Neutrophil (primary cell): ENCODE results near the gene VCAM1.

ENCODE experiments used
- H3K27ac ChIP-seq: fragments of 200-600 bp; sonication (generic); 2 replicates; pipeline ENCODE4 v1.5.1; 2016; ENCODE audit warnings: mild to moderate bottlenecking, moderate library complexity
- H3K27me3 ChIP-seq: fragments of 200-600 bp; sonication (generic); 2 replicates; pipeline ENCODE4 v1.6.0; 2016; ENCODE audit warnings: mild to moderate bottlenecking
- H3K36me3 ChIP-seq: fragments of 200-600 bp; sonication (generic); 2 replicates; pipeline ENCODE4 v1.5.1; 2017
- H3K4me1 ChIP-seq, 2 experiments: fragments of 200-600 bp in 1 of 2; sonication (generic) in 1 of 2; 1 replicate in 1 of 2; 2 replicates in 1 of 2; pipeline versions ENCODE4 v1.5.1 to v1.6.1; 2013 to 2016; ENCODE audit warnings: low read depth in 1 of 2, low read length in 1 of 2, mild to moderate bottlenecking in 1 of 2, moderate library complexity in 1 of 2; ENCODE audit not compliant: control insufficient read depth in 1 of 2, insufficient read depth in 1 of 2
- H3K4me3 ChIP-seq, 2 experiments: fragments of 200-600 bp in 1 of 2; sonication (generic) in 1 of 2; 1 replicate in 1 of 2; 2 replicates in 1 of 2; pipeline ENCODE4 v1.5.1; 2013 to 2016; ENCODE audit warnings: low read depth in 1 of 2, low read length in 1 of 2, mild to moderate bottlenecking in 1 of 2, moderate library complexity in 1 of 2
- H3K9me3 ChIP-seq: fragments of 200-600 bp; sonication (generic); 2 replicates; pipeline ENCODE4 v1.5.1; 2016
- TF ChIP-seq, protein P1 (sequence below): fragments of 200-600 bp; sonication (generic); IDR thresholded peaks from 2 replicates; pipeline ENCODE4 v1.5.1; 2016; ENCODE audit warnings: antibody characterized with exemption

VCAM1 gene

DNA sequence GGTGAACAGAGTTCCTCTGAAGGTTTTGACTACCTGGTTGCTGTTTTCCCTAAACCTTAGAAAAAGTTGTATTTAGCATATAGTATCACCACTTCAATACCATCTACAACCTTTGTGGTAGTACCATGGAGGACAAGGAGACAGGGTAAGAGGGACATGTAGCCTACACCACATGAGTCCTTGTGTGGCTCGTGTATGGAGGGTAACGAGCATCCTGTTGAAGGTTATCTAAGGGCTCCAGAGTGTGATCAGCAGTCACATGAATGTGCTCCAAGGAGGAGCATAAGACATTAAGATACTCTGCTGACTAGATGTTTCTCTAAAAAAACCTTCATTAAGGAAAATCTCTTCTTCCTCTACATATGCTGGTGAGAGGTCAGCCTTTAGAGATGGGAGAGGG lies 67.3 kb downstream of the VCAM1 start:
- Histone ChIP-seq H3K4me3 (no peak overlapping the region), H3K9me3 (no peaks in the 10 kb centered on the region), H3K27me3 (no peaks in the 10 kb centered on the region), H3K27ac (no peak overlapping the region), H3K36me3 (no peaks in the 10 kb centered on the region), H3K4me1 (no peaks in the 10 kb centered on the region)
- TF ChIP-seq, protein P1, sequence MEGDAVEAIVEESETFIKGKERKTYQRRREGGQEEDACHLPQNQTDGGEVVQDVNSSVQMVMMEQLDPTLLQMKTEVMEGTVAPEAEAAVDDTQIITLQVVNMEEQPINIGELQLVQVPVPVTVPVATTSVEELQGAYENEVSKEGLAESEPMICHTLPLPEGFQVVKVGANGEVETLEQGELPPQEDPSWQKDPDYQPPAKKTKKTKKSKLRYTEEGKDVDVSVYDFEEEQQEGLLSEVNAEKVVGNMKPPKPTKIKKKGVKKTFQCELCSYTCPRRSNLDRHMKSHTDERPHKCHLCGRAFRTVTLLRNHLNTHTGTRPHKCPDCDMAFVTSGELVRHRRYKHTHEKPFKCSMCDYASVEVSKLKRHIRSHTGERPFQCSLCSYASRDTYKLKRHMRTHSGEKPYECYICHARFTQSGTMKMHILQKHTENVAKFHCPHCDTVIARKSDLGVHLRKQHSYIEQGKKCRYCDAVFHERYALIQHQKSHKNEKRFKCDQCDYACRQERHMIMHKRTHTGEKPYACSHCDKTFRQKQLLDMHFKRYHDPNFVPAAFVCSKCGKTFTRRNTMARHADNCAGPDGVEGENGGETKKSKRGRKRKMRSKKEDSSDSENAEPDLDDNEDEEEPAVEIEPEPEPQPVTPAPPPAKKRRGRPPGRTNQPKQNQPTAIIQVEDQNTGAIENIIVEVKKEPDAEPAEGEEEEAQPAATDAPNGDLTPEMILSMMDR = no peak
